Right lobe of liver (tissue), 4 donors: Measurements from ENCODE around the gene NEK8.

Experiments used
- CTCF ChIP-seq, 4 donors: fragments of 200-600 bp in 3 of 4; fragments of 450-650 bp in 1 of 4; IDR thresholded peaks; one replicate each; pipeline versions ENCODE4 v1.5.1 to v1.8.0; 2016 to 2022; ENCODE audit warnings: antibody characterized with exemption in 4 of 4, mild to moderate bottlenecking in 2 of 4
- POLR2A ChIP-seq: fragments of 450-650 bp; IDR thresholded peaks from one replicate; pipeline ENCODE4 v1.6.1; 2017; ENCODE audit warnings: antibody characterized with exemption, mild to moderate bottlenecking
- donor health status: DM: no; HTN: no; CAD: no.
- donor health status: DM: no; HTN: no; CAD: no.
- donor health status: DM: no; HTN: yes; CAD: no.

- TF ChIP-seq POLR2A (no peak), CTCF (IDR thresholded peaks at IDR 0.05) (no peak)
Observed at GRCh38 chr17:28714281-28714680, 14.3 kb upstream of the NEK8 start.
